ENCODE results near the gene HARS1.

GRCh38 chr5:140633021-140633471 is 58.1 kb downstream of the HARS1 start, which contains the start of gene CD14:
- TF ChIP-seq CTCF (IDR thresholded peaks at IDR 0.05; ENCODE audit: low read length): no peak
- TF ChIP-seq EZH2 (IDR thresholded peaks at IDR 0.05; ENCODE audit: borderline replicate concordance, low read length): no peak
